AG04450 (cell line): ENCODE measurements around the gene SUMO1. TPM values are rescaled to one million over a fixed set of nuclear protein-coding genes. Genes with fewer than 3 reads are reported as not detected.

ENCODE experiments used
- CTCF ChIA-PET: fragments of 300-600, 350-600 bp; formaldehyde crosslinking; extraction: SDS; loops from one replicate; lab custom pipeline; 2022; ENCODE audit warnings: antibody characterized with exemption, inconsistent platforms; lab: Charles Lee
- POLR2A ChIA-PET: fragments of 350-600 bp; formaldehyde crosslinking; extraction: SDS; loops from one replicate; lab custom pipeline; 2021; ENCODE audit warnings: antibody characterized with exemption, inconsistent platforms; lab: Yijun Ruan, JAX
- DNase-seq: peaks from one replicate; pipeline ENCODE4 v3.0.0-alpha.2; 2011; ENCODE audit warnings: low read depth, low spot score
- H3K27ac ChIP-seq: one replicate; pipeline ENCODE4 v1.5.1; 2012; ENCODE audit warnings: low read depth, low read length, control low read depth
- H3K27me3 ChIP-seq: one replicate; pipeline ENCODE4 v1.6.0; 2012; ENCODE audit warnings: low read length; ENCODE audit not compliant: control insufficient read depth, insufficient read depth
- H3K4me3 ChIP-seq: 2 replicates; pipeline ENCODE4 v1.5.1; 2011; ENCODE audit warnings: mild to moderate bottlenecking, low read depth, low read length, control low read depth
- H3K9me3 ChIP-seq: 2 replicates; pipeline ENCODE4 v1.5.1; 2012; ENCODE audit warnings: low read length; ENCODE audit not compliant: control insufficient read depth, insufficient read depth
- polyA plus RNA-seq: library from polyadenylated mRNA; depleted of rRNA; stranded (reverse); fragments of >200 nt; gene quantifications from 2 replicates; pipeline ENCODE4 v1.2.3, GENCODE V29; 2011
- TF ChIP-seq, protein P1 (sequence below): IDR thresholded peaks from 2 replicates; pipeline ENCODE4 v1.5.1; 2011; ENCODE audit warnings: low read depth, low read length, control low read depth, inconsistent platforms

SUMO1 gene
- polyA plus RNA-seq, 1 experiment = 192 TPM

DNA sequence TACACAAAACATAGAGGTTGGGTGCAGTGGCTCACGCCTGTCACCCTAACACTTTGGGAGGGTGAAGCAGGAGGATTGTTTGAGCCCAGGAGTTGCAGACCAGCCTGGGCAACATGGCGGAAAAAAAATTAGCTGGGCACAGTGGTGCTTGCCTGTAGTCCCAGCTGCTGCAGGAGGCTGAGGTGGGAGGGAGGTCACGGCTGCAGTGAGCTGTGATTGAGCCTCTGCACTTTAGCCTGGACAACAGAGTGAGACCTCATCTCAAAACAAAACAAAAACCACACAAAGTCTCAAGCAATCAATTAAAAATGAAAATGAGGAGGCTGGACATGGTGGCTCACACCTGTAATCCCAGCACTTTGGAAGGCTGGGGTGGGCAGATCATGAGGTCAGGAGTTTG lies 32.1 kb upstream of the SUMO1 start:
- Histone ChIP-seq H3K27me3 (no peaks in the 10 kb centered on the region), H3K27ac (no peak overlapping the region), H3K9me3 (no peaks in the 10 kb centered on the region; the same call in 1 of the 2 replicates), H3K4me3 (no peak overlapping the region)
- CTCF ChIA-PET = interaction anchor here (1.4 kb wide), 1 partner anchor 92 kb away, joined by 3 read pairs; no protein-coding TSS in a partner anchor
- TF ChIP-seq, protein P1, sequence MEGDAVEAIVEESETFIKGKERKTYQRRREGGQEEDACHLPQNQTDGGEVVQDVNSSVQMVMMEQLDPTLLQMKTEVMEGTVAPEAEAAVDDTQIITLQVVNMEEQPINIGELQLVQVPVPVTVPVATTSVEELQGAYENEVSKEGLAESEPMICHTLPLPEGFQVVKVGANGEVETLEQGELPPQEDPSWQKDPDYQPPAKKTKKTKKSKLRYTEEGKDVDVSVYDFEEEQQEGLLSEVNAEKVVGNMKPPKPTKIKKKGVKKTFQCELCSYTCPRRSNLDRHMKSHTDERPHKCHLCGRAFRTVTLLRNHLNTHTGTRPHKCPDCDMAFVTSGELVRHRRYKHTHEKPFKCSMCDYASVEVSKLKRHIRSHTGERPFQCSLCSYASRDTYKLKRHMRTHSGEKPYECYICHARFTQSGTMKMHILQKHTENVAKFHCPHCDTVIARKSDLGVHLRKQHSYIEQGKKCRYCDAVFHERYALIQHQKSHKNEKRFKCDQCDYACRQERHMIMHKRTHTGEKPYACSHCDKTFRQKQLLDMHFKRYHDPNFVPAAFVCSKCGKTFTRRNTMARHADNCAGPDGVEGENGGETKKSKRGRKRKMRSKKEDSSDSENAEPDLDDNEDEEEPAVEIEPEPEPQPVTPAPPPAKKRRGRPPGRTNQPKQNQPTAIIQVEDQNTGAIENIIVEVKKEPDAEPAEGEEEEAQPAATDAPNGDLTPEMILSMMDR = no peak
- POLR2A ChIA-PET = no interaction called here
- no peak for DNase-seq

DNA sequence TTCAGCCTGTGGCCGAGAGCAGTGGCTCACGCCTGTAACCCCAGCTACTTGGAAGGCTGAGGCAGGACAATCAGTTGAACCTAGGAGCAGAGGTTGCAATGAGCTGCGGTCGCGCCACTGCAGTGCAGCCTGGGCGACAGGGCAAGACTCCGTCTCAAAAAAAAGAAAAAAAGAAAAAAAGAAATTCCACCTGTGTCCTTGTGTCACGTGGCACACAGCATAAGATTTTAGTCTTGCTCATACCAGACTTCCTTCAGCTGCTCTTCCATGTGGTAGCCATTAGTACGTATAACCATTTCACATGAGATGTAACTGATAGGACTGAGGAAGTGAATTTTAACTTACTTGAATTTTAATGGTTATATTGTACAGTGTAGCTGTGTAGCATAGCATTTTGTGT lies 31.2 kb upstream of the SUMO1 start:
- no peaks in the 10 kb centered on the region for H3K27me3 ChIP-seq
- no peaks in the 10 kb centered on the region; the same call in 1 of the 2 replicates for H3K9me3 ChIP-seq
- peak overlapping the region; percentile 22 for H3K27ac ChIP-seq
- TF ChIP-seq, protein P1 = no peak
- no peak overlapping the region for H3K4me3 ChIP-seq
- ChIA-PET POLR2A (no interaction called here), CTCF (interaction anchor here (1.4 to 3.6 kb wide), 2 partner anchors 9 to 91 kb away, joined by 3 to 15 read pairs; no protein-coding TSS in a partner anchor)
- no peak for DNase-seq

DNA sequence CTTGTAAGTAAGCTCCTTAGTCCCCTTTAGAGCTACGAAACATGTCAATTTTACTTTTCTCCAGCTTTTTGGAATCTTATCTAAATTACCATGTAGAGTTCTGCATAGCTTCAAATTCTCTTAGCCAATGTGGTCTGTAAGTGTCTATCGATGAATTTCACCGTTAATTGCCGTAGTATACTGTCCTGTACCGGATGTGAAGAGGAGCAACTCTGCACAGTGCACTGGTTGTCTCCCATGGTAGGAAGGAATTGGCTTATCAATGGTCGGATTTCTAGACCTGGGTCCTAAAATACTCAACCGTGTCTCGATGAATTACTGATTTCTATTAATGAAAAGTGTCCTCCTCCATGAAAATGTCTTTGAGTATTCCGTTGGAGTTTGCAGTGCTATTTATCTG lies 29.1 kb upstream of the SUMO1 start:
- DNase-seq = no peak
- no peak overlapping the region for H3K27ac ChIP-seq

DNA sequence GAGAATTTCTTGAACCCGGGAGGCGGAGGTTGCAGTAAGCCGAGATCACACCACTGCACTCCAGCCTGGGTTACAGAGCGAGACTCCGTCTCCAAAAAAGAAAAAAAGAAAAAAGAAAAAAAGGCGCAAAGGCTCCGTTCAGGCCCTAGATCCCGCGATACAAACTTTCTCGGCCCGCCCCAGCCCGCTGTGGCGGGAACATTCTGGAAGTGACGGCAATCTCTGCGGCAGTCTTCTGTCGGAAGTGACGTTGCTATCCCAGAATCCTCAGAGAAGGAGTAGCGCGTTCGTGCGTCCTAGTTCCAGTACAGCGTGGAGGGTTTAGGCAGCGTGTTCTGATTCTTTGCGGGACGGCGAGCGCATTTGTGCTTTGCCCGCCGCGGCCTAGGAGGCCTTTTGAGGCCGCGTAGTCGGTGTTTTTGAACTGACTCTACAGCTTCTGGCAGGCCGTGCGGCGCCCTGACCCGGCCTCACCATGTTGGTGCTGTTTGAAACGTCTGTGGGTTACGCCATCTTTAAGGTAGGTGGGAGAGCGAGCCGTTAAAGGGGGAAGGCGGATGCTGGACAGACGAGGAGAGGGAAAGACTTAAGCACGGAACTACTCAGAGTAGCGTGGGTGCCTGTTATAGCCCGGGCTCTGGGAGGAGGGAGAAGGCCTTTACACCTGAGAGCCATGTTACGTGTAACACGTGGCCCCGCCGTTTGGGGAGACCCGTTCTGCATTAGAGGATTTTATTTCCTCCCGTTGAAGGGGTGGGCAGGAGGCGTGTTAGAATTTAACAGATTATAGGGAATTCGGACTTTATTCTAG lies 27.3 kb upstream of the SUMO1 start, which contains the start of gene NOP58:
Gene NOP58, plus strand, starts transcription at position 297 of the 811 bp plus-strand sequence. Its CDS starts 179 bp downstream, at position 476.
- peak within 1 kb of the TSS; percentile 96 for H3K27ac ChIP-seq

More for the DNA sequence above, 29.1 kb upstream of the SUMO1 start:
- ChIA-PET CTCF (interaction anchor here (1.0 to 3.6 kb wide), 2 partner anchors 11 to 232 kb away, joined by 3 to 15 read pairs; no protein-coding TSS in a partner anchor), POLR2A (no interaction called here)
- no peaks in the 10 kb centered on the region for H3K27me3 ChIP-seq
- no peaks in the 10 kb centered on the region; the same call in 1 of the 2 replicates for H3K9me3 ChIP-seq
- H3K4me3 ChIP-seq = peak overlapping the region; percentile 99
- TF ChIP-seq, protein P1 = no peak

More for the DNA sequence above, 27.3 kb upstream of the SUMO1 start, which contains the start of gene NOP58:
- H3K4me3 ChIP-seq = peak within 1 kb of the TSS; percentile 99
- peak; percentile 84 for DNase-seq
- no peaks in the 10 kb centered on the region; the same call in 1 of the 2 replicates for H3K9me3 ChIP-seq
- ChIA-PET CTCF (no interaction called here), POLR2A (interaction anchor here (0.6 to 0.8 kb wide), 5 partner anchors 11 to 420 kb away, joined by 3 to 8 read pairs (median 3); no protein-coding TSS in a partner anchor)
- H3K27me3 ChIP-seq = no peaks in the 10 kb centered on the region
- TF ChIP-seq, protein P1 = no peak
